ENCODE measurements around the gene RAB9B. TPM values are rescaled to one million over a fixed set of nuclear protein-coding genes. Genes with fewer than 3 reads are reported as not detected.

RAB9B gene
- total RNA-seq, 1 experiment from 2014 or later = 0.31 TPM

GRCh38 chrX:103805860-103806259, 26.2 kb downstream of the RAB9B start:
- TF ChIP-seq CTCF (conservative IDR thresholded peaks at IDR 0.05) = no peak
- no peak overlapping the region for H3K4ac ChIP-seq (ENCODE audit: low read depth, low read length)
- Mint-ChIP-seq H3K27me3 (ENCODE audit: low read depth) (peaks cover 4% of the 10 kb centered on the region; the same call in 1 of the 2 replicates), H3K9me3 (peaks cover 0 to 38% of the 10 kb centered on the region in 2 experiments; a peak in 2 of 5 replicates), H3K27ac (no peak overlapping the region), H3K36me3 (ENCODE audit: insufficient read depth in 1 of 3, low read depth in 3 of 3) (no peaks in the 10 kb centered on the region), H3K4me1 (no peaks in the 10 kb centered on the region), H3K4me3 (no peak overlapping the region)
- H2BK120ac ChIP-seq (ENCODE audit: low read depth, low read length, poor library complexity, severe bottlenecking) = no peak overlapping the region
- no peak overlapping the region for H3K14ac ChIP-seq (ENCODE audit: insufficient read depth, low read length)
- H2BK12ac ChIP-seq (ENCODE audit: insufficient read length, low read depth, low read length) = no peak overlapping the region
- no peak overlapping the region for H2BK5ac ChIP-seq (ENCODE audit: insufficient read length, low read length)
- H4K5ac ChIP-seq (ENCODE audit: insufficient read length, low read depth, low read length) = no peak overlapping the region
- no peak overlapping the region for H2BK20ac ChIP-seq (ENCODE audit: low read depth, low read length, poor library complexity, severe bottlenecking)
- no peaks in the 10 kb centered on the region for H3K9me3 ChIP-seq (ENCODE audit: control insufficient read depth, low read depth, low read length)
- no peak overlapping the region for H3K23ac ChIP-seq (ENCODE audit: insufficient read length, low read depth, low read length)
- no peak overlapping the region for H2BK15ac ChIP-seq (ENCODE audit: low read depth, low read length)
- H3K27ac ChIP-seq (ENCODE audit: insufficient read length, low read depth, low read length) = no peak overlapping the region
- no peak overlapping the region for H2AFZ ChIP-seq (ENCODE audit: low read length)
- no peaks in the 10 kb centered on the region for H3K4me1 ChIP-seq (ENCODE audit: insufficient read depth, low read length)
- no peak overlapping the region for H4K8ac ChIP-seq (replicated peaks; ENCODE audit: insufficient read length, low read depth, low read length)
- H3K27me3 ChIP-seq (ENCODE audit: insufficient read depth, low read length) = no peaks in the 10 kb centered on the region
- no peak overlapping the region for H3T11ph ChIP-seq (ENCODE audit: low read length)
- H3K4me2 ChIP-seq (ENCODE audit: insufficient read depth, insufficient read length, low read length) = no peak overlapping the region
- no peaks in the 10 kb centered on the region for H3K79me1 ChIP-seq (ENCODE audit: insufficient read depth, low read depth, low read length, poor library complexity, severe bottlenecking)
- H2AK5ac ChIP-seq (ENCODE audit: insufficient read length, low read length) = no peak overlapping the region
- DNase-seq = no peak
- no peak overlapping the region for H3K9ac ChIP-seq (ENCODE audit: extremely low read depth, insufficient read length, low read length)
- H3K18ac ChIP-seq (ENCODE audit: insufficient read length, low read depth, low read length) = no peak overlapping the region
- no peaks in the 10 kb centered on the region for H4K20me1 ChIP-seq (ENCODE audit: control insufficient read depth, insufficient read depth, insufficient read length)
- no peak overlapping the region for H4K91ac ChIP-seq (ENCODE audit: insufficient read length, low read depth, low read length)
- H3K79me2 ChIP-seq (ENCODE audit: insufficient read depth, low read length) = no peaks in the 10 kb centered on the region
- no peaks in the 10 kb centered on the region for H3K23me2 ChIP-seq (ENCODE audit: insufficient read length, low read depth, low read length, poor library complexity, severe bottlenecking)
- no peak overlapping the region for H3K56ac ChIP-seq (ENCODE audit: insufficient read length, low read depth, low read length)
